PC-3 (cell line): Measurements from ENCODE around the gene PIK3R5.

Source experiments
- CTCF ChIP-seq: fragments of 300-600 bp; sonication (generic); conservative IDR thresholded peaks from 2 replicates; pipeline ENCODE4 v1.5.1; 2017; ENCODE audit warnings: antibody characterized with exemption, low read depth, mild to moderate bottlenecking, low read length
- EZH2 ChIP-seq: fragments of 300-600 bp; sonication (generic); IDR thresholded peaks from one replicate; pipeline ENCODE4 v1.6.1; 2017; ENCODE audit warnings: antibody characterized with exemption, mild to moderate bottlenecking, low read length; ENCODE audit not compliant: unreplicated experiment
- EZH2phosphoT487 ChIP-seq: fragments of 300-600 bp; sonication (generic); IDR thresholded peaks from 2 replicates; pipeline ENCODE4 v1.6.1; 2018; ENCODE audit warnings: mild to moderate bottlenecking, antibody characterized with exemption, low read length, borderline replicate concordance

- TF ChIP-seq EZH2, result no peak
- TF ChIP-seq CTCF, result no peak
- TF ChIP-seq EZH2phosphoT487, result no peak
These were observed 66.9 kb downstream of the PIK3R5 start for GRCh38 chr17:8898636-8899035.
